Activated CD8-positive, alpha-beta memory T cell treated with anti-CD3 and anti-CD28 coated beads, Interleukin-2, amount 10 ng/mL, durations not matched to agents 7 days and 5 days (primary cell): ENCODE data around the gene SLC25A25. TPM values are rescaled to one million over a fixed set of nuclear protein-coding genes. Genes with fewer than 3 reads are reported as not detected.
A peak's percentile ranks its signal among the peaks of the same experiment; 100 is the strongest.
"Not testable (repeated sequence)": the region's sequence is repeated elsewhere in the genome, so short reads cannot be mapped to it uniquely, and the experiment has no call there.

Experiments
- ATAC-seq: fragments of 150-1000 bp; cut with Tn5 transposase; one replicate; pipeline ENCODE4 v1.10.0; 2021; ENCODE audit warnings: moderate library complexity
- CTCF ChIA-PET: fragments of 350-600 bp; sonication (Branson Sonifier 250); formaldehyde crosslinking; loops from one replicate; lab custom pipeline; 2021; ENCODE audit warnings: antibody characterized with exemption; lab: Charles Lee
- DNase-seq: peaks from one replicate; pipeline ENCODE4 v3.0.0-alpha.2; 2020
- H3K27ac Mint-ChIP-seq: one replicate; pipeline ENCODE4 v1.8.0; 2021; ENCODE audit warnings: mild to moderate bottlenecking, mixed read lengths
- H3K27me3 Mint-ChIP-seq: one replicate; pipeline ENCODE4 v1.8.0; 2021; ENCODE audit warnings: mixed read lengths
- H3K36me3 Mint-ChIP-seq: one replicate; pipeline ENCODE4 v1.8.0; 2021; ENCODE audit warnings: mild to moderate bottlenecking, mixed read lengths
- H3K4me1 Mint-ChIP-seq: one replicate; pipeline ENCODE4 v1.8.0; 2021; ENCODE audit warnings: mixed read lengths
- H3K4me3 Mint-ChIP-seq: one replicate; pipeline ENCODE4 v1.8.0; 2021; ENCODE audit warnings: mild to moderate bottlenecking, moderate library complexity, mixed read lengths
- H3K9me3 Mint-ChIP-seq: one replicate; pipeline ENCODE4 v1.8.0; 2022; ENCODE audit warnings: low read depth, mixed read lengths
- total RNA-seq, 2 experiments: library from RNA; stranded (reverse); gene quantifications; one replicate each; pipeline ENCODE4 v1.2.3, GENCODE V29; 2021

The SLC25A25 gene
- total RNA-seq, 2 experiments from 2014 or later, result 16.5 to 18.1 TPM

- not testable (repeated sequence) for H3K27ac Mint-ChIP-seq, H3K4me3 Mint-ChIP-seq, ATAC-seq, H3K36me3 Mint-ChIP-seq, DNase-seq, H3K9me3 Mint-ChIP-seq, H3K4me1 Mint-ChIP-seq
- H3K27me3 Mint-ChIP-seq, result peaks cover 37% of the 10 kb centered on the region
- CTCF ChIA-PET, result interaction anchor here (1.5 kb wide), 1 partner anchor 18 kb away, joined by 7 read pairs; no protein-coding TSS in a partner anchor
Observed at GRCh38 chr9:128135561-128135960, 67.5 kb downstream of the SLC25A25 start.

DNA sequence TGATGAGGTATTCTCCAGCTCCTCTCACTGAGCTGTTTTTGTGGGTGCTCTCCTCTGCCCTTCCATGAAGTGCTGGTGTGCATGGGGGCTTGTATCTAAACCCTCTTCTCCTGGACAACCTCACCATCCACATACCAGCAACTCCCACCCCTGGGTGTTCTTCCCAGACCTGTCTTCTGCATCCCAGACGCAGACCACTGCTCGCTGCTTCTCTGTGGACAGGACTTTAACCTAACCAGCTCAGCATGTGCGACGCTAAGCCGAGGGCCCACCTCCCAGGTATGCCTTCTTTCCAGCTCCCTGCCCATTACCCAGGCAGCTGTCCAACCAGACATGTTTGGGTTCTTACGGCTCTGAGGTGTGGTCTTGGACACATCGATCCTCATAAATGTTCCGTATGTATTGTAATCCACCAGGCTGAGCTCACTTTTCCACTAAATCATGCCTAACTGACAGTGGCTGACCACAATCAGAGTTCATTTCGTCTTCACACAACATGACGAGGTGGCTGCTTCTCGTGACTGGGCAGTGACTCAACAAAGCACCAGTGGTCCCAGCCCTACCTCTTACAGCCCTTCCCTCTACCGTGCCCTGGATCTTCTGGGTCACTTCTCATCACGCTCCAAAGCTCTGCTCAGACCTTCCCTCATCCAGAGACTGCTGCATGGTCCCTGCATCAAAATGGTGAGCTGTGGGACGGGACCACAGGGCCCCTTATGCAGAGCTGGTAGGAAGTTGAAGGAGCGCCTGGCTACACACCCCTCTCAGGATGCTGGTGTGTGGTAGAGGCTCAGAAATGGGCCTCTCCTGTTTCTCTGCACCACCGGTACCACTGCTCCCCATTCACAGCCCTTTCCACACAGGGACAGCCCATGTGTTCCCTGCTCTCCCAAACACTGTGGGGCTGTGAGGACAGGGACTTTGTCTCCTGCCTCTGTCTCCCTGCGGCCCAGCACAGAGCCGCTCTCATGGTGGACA lies 69.1 kb downstream of the SLC25A25 start:
- Mint-ChIP-seq H3K9me3 (no peaks in the 10 kb centered on the region), H3K27ac (no peak overlapping the region), H3K27me3 (peaks cover 33% of the 10 kb centered on the region), H3K4me3 (no peak overlapping the region), H3K4me1 (peaks cover 7% of the 10 kb centered on the region), H3K36me3 (no peaks in the 10 kb centered on the region)
- CTCF ChIA-PET, result interaction anchor here (1.5 kb wide), 1 partner anchor 20 kb away, joined by 7 read pairs; no protein-coding TSS in a partner anchor
- ATAC-seq (no peak), DNase-seq (no peak)

GRCh38 chr9:128138001-128138400 lies 70.0 kb downstream of the SLC25A25 start:
- CTCF ChIA-PET, result no interaction called here
- H3K27ac Mint-ChIP-seq, result no peak overlapping the region
- ATAC-seq, result no peak
- no peaks in the 10 kb centered on the region for H3K36me3 Mint-ChIP-seq
- peaks cover 28% of the 10 kb centered on the region for H3K27me3 Mint-ChIP-seq
- H3K4me1 Mint-ChIP-seq, result peaks cover 11% of the 10 kb centered on the region
- no peak for DNase-seq
- H3K9me3 Mint-ChIP-seq, result no peaks in the 10 kb centered on the region
- no peak overlapping the region for H3K4me3 Mint-ChIP-seq

DNA sequence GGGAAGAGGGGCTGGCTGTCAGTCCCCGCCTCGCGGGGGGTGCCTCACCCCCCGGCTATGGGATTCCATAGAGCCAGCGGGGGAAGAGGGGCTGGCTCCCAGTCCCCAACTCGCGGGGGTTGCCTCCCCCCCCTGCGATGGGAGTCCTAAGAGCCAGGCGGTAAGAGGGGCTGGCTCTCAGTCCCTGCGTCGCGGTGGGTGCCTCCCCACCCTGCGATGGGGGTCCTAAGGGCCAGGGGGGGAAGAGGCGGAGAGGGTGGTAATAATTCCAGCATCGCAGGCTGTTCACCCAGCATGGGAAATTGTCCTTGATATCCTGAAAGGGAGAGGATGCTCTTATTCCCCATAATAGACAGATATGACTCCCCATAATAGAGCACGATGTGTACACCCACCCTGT lies 71.6 kb downstream of the SLC25A25 start:
- H3K27ac Mint-ChIP-seq, result no peak overlapping the region
- DNase-seq (no peak), ATAC-seq (no peak)
- CTCF ChIA-PET, result no interaction called here
- H3K27me3 Mint-ChIP-seq, result peaks cover 13% of the 10 kb centered on the region
- H3K36me3 Mint-ChIP-seq, result no peaks in the 10 kb centered on the region
- H3K9me3 Mint-ChIP-seq, result no peaks in the 10 kb centered on the region
- H3K4me3 Mint-ChIP-seq, result no peak overlapping the region
- peaks cover 16% of the 10 kb centered on the region for H3K4me1 Mint-ChIP-seq

- Mint-ChIP-seq H3K36me3 (no peaks in the 10 kb centered on the region), H3K4me1 (peaks cover 12% of the 10 kb centered on the region), H3K27ac (no peak overlapping the region), H3K4me3 (no peak overlapping the region), H3K9me3 (no peaks in the 10 kb centered on the region), H3K27me3 (no peaks in the 10 kb centered on the region)
- CTCF ChIA-PET, result interaction anchor here (0.6 to 1.4 kb wide), 3 partner anchors 24 to 60 kb away, joined by 3 to 5 read pairs (median 4); no protein-coding TSS in a partner anchor
- no peak for ATAC-seq
- no peak for DNase-seq
Observed at GRCh38 chr9:128141604-128142003, 73.6 kb downstream of the SLC25A25 start.

GRCh38 chr9:128142061-128142460 lies 74.0 kb downstream of the SLC25A25 start:
- ATAC-seq, result peak; percentile 71
- H3K9me3 Mint-ChIP-seq, result no peaks in the 10 kb centered on the region
- no peak overlapping the region for H3K4me3 Mint-ChIP-seq
- CTCF ChIA-PET, result interaction anchor here (0.6 to 1.4 kb wide), 3 partner anchors 24 to 60 kb away, joined by 3 to 5 read pairs (median 4); no protein-coding TSS in a partner anchor
- DNase-seq, result no peak
- H3K27me3 Mint-ChIP-seq, result no peaks in the 10 kb centered on the region
- H3K27ac Mint-ChIP-seq, result no peak overlapping the region
- peaks cover 12% of the 10 kb centered on the region for H3K4me1 Mint-ChIP-seq
- H3K36me3 Mint-ChIP-seq, result no peaks in the 10 kb centered on the region

DNA sequence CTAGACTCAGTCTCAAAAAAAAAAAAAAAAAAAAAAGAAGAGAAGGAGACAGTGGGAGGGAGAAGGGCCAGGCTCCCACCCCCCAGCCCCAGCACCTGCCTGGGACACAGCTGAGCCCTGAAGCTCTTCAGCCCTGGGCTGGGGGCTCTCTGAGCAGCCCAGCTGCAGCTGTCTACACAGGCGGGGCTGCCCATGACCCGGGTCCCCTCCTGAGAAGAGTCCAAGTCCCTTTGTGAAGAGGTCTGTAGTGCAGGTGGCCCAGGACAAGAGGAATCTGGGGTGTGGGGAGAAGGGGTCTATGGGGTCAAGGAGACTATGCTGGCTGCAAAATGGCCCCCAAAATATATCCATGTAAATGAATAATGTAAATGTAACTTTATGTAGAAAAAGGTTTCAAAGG lies 74.6 kb downstream of the SLC25A25 start:
- Mint-ChIP-seq H3K36me3 (no peaks in the 10 kb centered on the region), H3K9me3 (no peaks in the 10 kb centered on the region), H3K27ac (no peak overlapping the region), H3K4me3 (no peak overlapping the region), H3K27me3 (no peaks in the 10 kb centered on the region), H3K4me1 (peaks cover 12% of the 10 kb centered on the region)
- DNase-seq (no peak), ATAC-seq (no peak)
- CTCF ChIA-PET, result interaction anchor here (1.0 to 1.6 kb wide), 3 partner anchors 14 to 59 kb away, joined by 4 to 6 read pairs (median 5); no protein-coding TSS in a partner anchor

- no peak overlapping the region for H3K4me3 Mint-ChIP-seq
- H3K27me3 Mint-ChIP-seq, result no peaks in the 10 kb centered on the region
- DNase-seq (no peak), ATAC-seq (no peak)
- H3K36me3 Mint-ChIP-seq, result no peaks in the 10 kb centered on the region
- peaks cover 12% of the 10 kb centered on the region for H3K4me1 Mint-ChIP-seq
- CTCF ChIA-PET, result interaction anchor here (1.6 kb wide), 1 partner anchor 15 kb away, joined by 6 read pairs; no protein-coding TSS in a partner anchor
- H3K9me3 Mint-ChIP-seq, result no peaks in the 10 kb centered on the region
- no peak overlapping the region for H3K27ac Mint-ChIP-seq
Observed at GRCh38 chr9:128143525-128144238, 75.7 kb downstream of the SLC25A25 start.

GRCh38 chr9:128144239-128145181 lies 76.5 kb downstream of the SLC25A25 start:
- CTCF ChIA-PET, result interaction anchor here (1.6 kb wide), 1 partner anchor 16 kb away, joined by 6 read pairs; no protein-coding TSS in a partner anchor
- no peak overlapping the region for H3K4me3 Mint-ChIP-seq
- no peaks in the 10 kb centered on the region for H3K36me3 Mint-ChIP-seq
- H3K4me1 Mint-ChIP-seq, result peaks cover 12% of the 10 kb centered on the region
- no peak for DNase-seq
- no peaks in the 10 kb centered on the region for H3K9me3 Mint-ChIP-seq
- no peak overlapping the region for H3K27ac Mint-ChIP-seq
- ATAC-seq, result no peak
- no peaks in the 10 kb centered on the region for H3K27me3 Mint-ChIP-seq

DNA sequence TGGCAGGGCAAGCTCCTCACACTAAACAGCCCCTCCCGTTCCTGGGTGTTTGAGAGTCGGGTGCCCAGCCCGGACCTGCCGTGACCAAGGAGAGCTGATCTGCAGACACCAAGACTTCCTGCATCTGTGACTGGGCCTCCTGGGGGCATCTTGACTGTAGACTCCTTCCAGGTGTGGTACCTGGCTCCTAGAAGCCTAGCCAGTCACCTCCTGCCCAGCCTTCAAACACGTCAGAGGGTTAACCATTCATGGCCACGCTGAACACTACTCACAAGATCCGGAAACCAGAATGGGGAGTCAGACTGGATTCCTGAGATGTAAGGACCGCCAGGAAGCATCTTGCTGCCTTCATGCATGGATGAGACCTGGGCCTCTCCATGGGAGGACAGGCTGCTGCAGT lies 77.5 kb downstream of the SLC25A25 start:
- DNase-seq, result no peak
- Mint-ChIP-seq H3K4me3 (no peak overlapping the region), H3K4me1 (peaks cover 12% of the 10 kb centered on the region), H3K27ac (no peak overlapping the region), H3K9me3 (no peaks in the 10 kb centered on the region), H3K27me3 (no peaks in the 10 kb centered on the region), H3K36me3 (no peaks in the 10 kb centered on the region)
- CTCF ChIA-PET, result interaction anchor here (0.6 kb wide), 1 partner anchor 91 kb away, joined by 4 read pairs; no protein-coding TSS in a partner anchor
- no peak for ATAC-seq

GRCh38 chr9:128145951-128146351 lies 77.9 kb downstream of the SLC25A25 start:
- ATAC-seq, result no peak
- no peaks in the 10 kb centered on the region for H3K9me3 Mint-ChIP-seq
- H3K4me1 Mint-ChIP-seq, result peaks cover 12% of the 10 kb centered on the region
- no peaks in the 10 kb centered on the region for H3K36me3 Mint-ChIP-seq
- DNase-seq, result no peak
- H3K27ac Mint-ChIP-seq, result no peak overlapping the region
- no peaks in the 10 kb centered on the region for H3K27me3 Mint-ChIP-seq
- H3K4me3 Mint-ChIP-seq, result no peak overlapping the region
- CTCF ChIA-PET, result interaction anchor here (0.6 kb wide), 1 partner anchor 91 kb away, joined by 4 read pairs; no protein-coding TSS in a partner anchor

DNA sequence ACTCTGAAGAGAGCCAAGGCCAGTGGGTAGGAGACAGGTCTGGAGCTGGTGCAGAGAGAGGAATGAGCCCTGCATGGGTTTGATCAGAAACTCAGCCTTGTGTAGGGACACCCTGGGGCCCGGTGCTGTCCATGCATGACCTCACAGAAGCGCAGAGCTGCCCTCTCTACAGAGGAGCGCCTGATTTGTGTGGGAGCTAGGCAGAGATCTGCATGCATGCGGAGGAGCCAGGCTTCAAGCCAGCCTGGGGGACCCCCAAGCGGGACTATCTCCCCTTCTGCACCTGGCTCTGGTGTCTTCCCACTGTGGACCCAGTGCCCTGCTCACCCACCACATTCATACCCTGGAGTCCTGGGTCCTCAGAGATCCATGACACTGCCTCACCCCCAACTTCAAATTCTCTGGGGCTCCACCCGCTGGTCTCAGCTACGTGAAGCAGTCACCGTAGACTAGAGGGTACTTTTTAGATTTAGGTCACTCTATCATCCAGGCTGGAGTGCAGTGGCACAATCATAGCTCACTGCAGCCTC lies 78.6 kb downstream of the SLC25A25 start:
- Mint-ChIP-seq H3K36me3 (no peaks in the 10 kb centered on the region), H3K4me3 (no peak overlapping the region), H3K27ac (no peak overlapping the region), H3K4me1 (peaks cover 12% of the 10 kb centered on the region), H3K9me3 (no peaks in the 10 kb centered on the region), H3K27me3 (no peaks in the 10 kb centered on the region)
- CTCF ChIA-PET, result no interaction called here
- no peak for ATAC-seq
- DNase-seq, result no peak
